NCI-H1105 treated with DMSO at 0.1 percent for 48 hours (cell line): ENCODE results near the gene PRKCH.

Experiments
- DNase-seq: peaks from one replicate; lab custom pipeline; 2025; lab: John Stamatoyannopoulos, UW

PRKCH gene

GRCh38 chr14:61589691-61590581 is 268.6 kb downstream of the PRKCH start:
- no peak for DNase-seq

GRCh38 chr14:61591862-61592261 is 270.5 kb downstream of the PRKCH start:
- DNase-seq: no peak

GRCh38 chr14:61593330-61593729 is 272.0 kb downstream of the PRKCH start:
- no peak for DNase-seq

GRCh38 chr14:61596990-61597389 is 275.6 kb downstream of the PRKCH start:
- DNase-seq: no peak

- no peak for DNase-seq
Observed at GRCh38 chr14:61598980-61599379, 277.6 kb downstream of the PRKCH start.

GRCh38 chr14:61599942-61600341 is 278.6 kb downstream of the PRKCH start:
- DNase-seq: no peak
